Upper lobe of left lung (tissue), 6 donors: ENCODE measurements around the gene SPEN. TPM values are rescaled to one million over a fixed set of nuclear protein-coding genes. Genes with fewer than 3 reads are reported as not detected.
"Not testable (repeated sequence)": the region's sequence is repeated elsewhere in the genome, so short reads cannot be mapped to it uniquely, and the experiment has no call there.

ENCODE experiments used
- ATAC-seq, 2 donors: fragments of 200-7000 bp; cut with Tn5 transposase; one replicate each; pipeline ENCODE4 v1.9.1; 2022; ENCODE audit warnings: mild to moderate bottlenecking in 2 of 2, moderate library complexity in 2 of 2; ENCODE audit not compliant: low FRiP score in 2 of 2
- DNase-seq, 2 donors: peaks; one replicate each; pipeline ENCODE4 v3.0.0-alpha.2; 2019 to 2020
- H3K27ac ChIP-seq, 4 donors: fragments of 200-600 bp; sonication (generic); one replicate each; pipeline ENCODE4 v1.5.1; 2016 to 2019
- H3K27me3 ChIP-seq, 4 donors: fragments of 200-600 bp; sonication (generic); one replicate each; pipeline ENCODE4 v1.5.1; 2017 to 2019
- H3K36me3 ChIP-seq, 4 donors: fragments of 200-600 bp; sonication (generic); one replicate each; pipeline ENCODE4 v1.5.1; 2016 to 2019
- H3K4me1 ChIP-seq, 4 donors: fragments of 200-600 bp; sonication (generic); one replicate each; pipeline ENCODE4 v1.5.1; 2018 to 2019
- H3K4me3 ChIP-seq, 4 donors: fragments of 200-600 bp; sonication (generic); one replicate each; pipeline ENCODE4 v1.5.1; 2017 to 2019; ENCODE audit warnings: mild to moderate bottlenecking in 2 of 4, moderate library complexity in 1 of 4
- H3K9me3 ChIP-seq, 4 donors: fragments of 200-600 bp; sonication (generic); one replicate each; pipeline ENCODE4 v1.5.1; 2018 to 2019
- CTCF ChIP-seq, 6 experiments: fragments of 450-650 bp in 4 of 6; fragments of 200-600 bp in 2 of 6; sonication (generic) in 2 of 6; IDR thresholded peaks; one replicate each; pipeline ENCODE4 v1.5.1; 2016 to 2019; ENCODE audit warnings: antibody characterized with exemption in 6 of 6
- EP300 ChIP-seq, 4 donors: sonication (generic); formaldehyde crosslinking; IDR thresholded peaks; one replicate each; pipeline ENCODE4 v1.5.1; 2017; ENCODE audit warnings: antibody characterized with exemption in 4 of 4, control low read depth in 2 of 4
- POLR2A ChIP-seq, 4 donors: fragments of 450-650 bp; IDR thresholded peaks; one replicate each; pipeline ENCODE4 v1.5.1; 2016 to 2017; ENCODE audit warnings: antibody characterized with exemption in 4 of 4, mild to moderate bottlenecking in 2 of 4
- POLR2AphosphoS5 ChIP-seq, 2 donors: sonication (generic); formaldehyde crosslinking; IDR thresholded peaks; one replicate each; pipeline ENCODE4 v1.5.1; 2017; ENCODE audit warnings: antibody characterized with exemption in 2 of 2
- WGBS, 2 donors: methylation state at CpG; one replicate each; pipeline ENCODE4 v1.1.5; 2017 to 2018; 5-methylcytosine and 5-hydroxymethylcytosine counted together
- total RNA-seq, 6 donors: library from RNA; depleted of rRNA in 4 of 6; stranded (reverse); fragments of >200 nt in 4 of 6; gene quantifications; one replicate each; pipeline versions ENCODE4 v1.1.0 to v1.2.1, GENCODE V29; 2016 to 2021
- donor health status: DM: no; HTN: no; CAD: no; lungs with moderate emphysema.
- donor health status: DM: no; HTN: yes; CAD: no; lungs with severe emphysema.

The SPEN gene
- total RNA-seq, 6 donors from 2014 or later = 41.5 to 73.3 (median 51.3) TPM

- DNase-seq (no peak), ATAC-seq (peak in 1 of 2 donors; percentile 22)
- peaks cover 29 to 58% (median 43%) of the 10 kb centered on the region in 4 donors for H3K4me1 ChIP-seq
- WGBS, 2 donors = 35% methylated on average over 4 of the region's 4 CpGs
- H3K27ac ChIP-seq = peak overlapping the region; percentile 74 to 87 (median 82)
- H3K27me3 ChIP-seq = no peaks in the 10 kb centered on the region
- no peaks in the 10 kb centered on the region for H3K9me3 ChIP-seq
- H3K36me3 ChIP-seq = peaks cover 0 to 3% (median 0%) of the 10 kb centered on the region in 4 donors
- TF ChIP-seq EP300 (IDR thresholded peaks at IDR 0.05) (no peak), CTCF (IDR thresholded peaks at IDR 0.05) (peak in 1 of 6 experiments; percentile 23), POLR2A (IDR thresholded peaks at IDR 0.05) (no peak)
- H3K4me3 ChIP-seq = peak overlapping the region; percentile 21 to 44 (median 34)
Measured at GRCh38 chr1:15886611-15887167, 39.2 kb downstream of the SPEN start.

GRCh38 chr1:15892857-15893599, 45.5 kb downstream of the SPEN start:
- not testable (repeated sequence) for H3K27me3 ChIP-seq, ATAC-seq, H3K9me3 ChIP-seq, H3K4me3 ChIP-seq, H3K36me3 ChIP-seq, DNase-seq
- WGBS, 2 donors = 70 to 73% methylated on average over 5 to 6 of the region's 6 CpGs
- H3K4me1 ChIP-seq = peaks cover 12 to 44% (median 24%) of the 10 kb centered on the region in 4 donors
- H3K27ac ChIP-seq = peak overlapping the region in 3 of 4 donors; percentile 57 to 77 (median 63)

- Histone ChIP-seq H3K27ac (no peak overlapping the region), H3K36me3 (peaks cover 0 to 9% (median 0%) of the 10 kb centered on the region in 4 donors), H3K27me3 (no peaks in the 10 kb centered on the region), H3K9me3 (no peaks in the 10 kb centered on the region), H3K4me3 (no peak overlapping the region), H3K4me1 (peaks cover 12 to 39% (median 24%) of the 10 kb centered on the region in 4 donors)
- ATAC-seq (no peak), DNase-seq (no peak)
- TF ChIP-seq EP300 (IDR thresholded peaks at IDR 0.05) = no peak
- TF ChIP-seq CTCF (IDR thresholded peaks at IDR 0.05) = no peak
- no peak for TF ChIP-seq POLR2AphosphoS5 (IDR thresholded peaks at IDR 0.05)
- TF ChIP-seq POLR2A (IDR thresholded peaks at IDR 0.05) = no peak
Measured at GRCh38 chr1:15895233-15895632, 47.7 kb downstream of the SPEN start.

DNA sequence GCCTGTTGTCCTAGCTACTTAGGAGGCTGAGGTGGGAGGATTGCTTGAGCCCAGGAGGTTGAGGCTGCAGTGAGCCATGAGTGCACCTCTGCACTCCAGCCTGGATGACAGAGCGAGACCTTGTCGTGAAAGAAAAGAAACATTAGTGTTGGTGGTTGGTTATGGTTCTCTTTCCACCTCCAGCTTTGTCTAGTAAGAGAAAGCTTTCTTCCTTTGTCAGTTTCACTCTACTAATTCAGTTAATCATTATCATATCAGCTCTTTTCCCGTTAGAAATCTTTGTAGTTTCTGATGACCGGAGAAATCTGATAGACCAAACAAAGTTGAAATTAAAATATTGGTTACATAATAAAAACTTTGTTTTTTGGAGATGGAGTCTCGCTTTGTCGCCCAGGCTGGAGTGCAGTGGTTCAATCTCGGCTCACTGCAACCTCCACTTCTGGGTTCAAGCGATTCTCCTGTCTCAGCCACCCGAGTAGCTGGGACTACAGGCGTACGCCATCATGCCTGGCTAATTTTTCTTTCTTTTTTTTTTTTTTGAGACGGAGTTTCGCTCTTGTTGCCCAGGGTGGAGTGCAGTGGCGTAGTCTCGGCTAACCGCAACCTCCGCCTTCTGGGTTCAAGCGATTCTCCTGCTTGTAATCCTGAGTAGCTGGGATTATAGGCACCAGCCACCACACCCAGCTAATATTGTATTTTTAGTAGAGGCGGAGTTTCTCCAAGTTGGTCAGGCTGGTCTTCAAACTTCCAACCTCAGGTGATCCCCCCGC, 49.5 kb downstream of the SPEN start:
- DNase-seq, H3K36me3 ChIP-seq, H3K27me3 ChIP-seq, H3K4me3 ChIP-seq, ATAC-seq, H3K27ac ChIP-seq, H3K9me3 ChIP-seq: not testable (repeated sequence)
- H3K4me1 ChIP-seq = peaks cover 20 to 43% (median 31%) of the 10 kb centered on the region in 4 donors
- WGBS, 2 donors = 94 to 97% methylated on average over 20 of the region's 20 CpGs

- H3K27me3 ChIP-seq = no peaks in the 10 kb centered on the region
- 81 to 86% methylated on average over 9 of the region's 9 CpGs for WGBS, 2 donors
- peaks cover 8 to 25% (median 19%) of the 10 kb centered on the region in 4 donors for H3K4me1 ChIP-seq
- TF ChIP-seq POLR2AphosphoS5 (IDR thresholded peaks at IDR 0.05) = no peak
- TF ChIP-seq CTCF (IDR thresholded peaks at IDR 0.05) = no peak
- no peak for TF ChIP-seq POLR2A (IDR thresholded peaks at IDR 0.05)
- no peak for TF ChIP-seq EP300 (IDR thresholded peaks at IDR 0.05)
- H3K36me3 ChIP-seq = peaks cover 0 to 9% (median 0%) of the 10 kb centered on the region in 4 donors
- H3K27ac ChIP-seq = no peak overlapping the region
- no peak for DNase-seq
- no peaks in the 10 kb centered on the region for H3K9me3 ChIP-seq
- no peak for ATAC-seq
- no peak overlapping the region for H3K4me3 ChIP-seq
Measured at GRCh38 chr1:15899266-15899665, 51.8 kb downstream of the SPEN start.
